Ovary (tissue), 9 donors: Measurements from ENCODE around the gene PCDHA9. TPM values are rescaled to one million over a fixed set of nuclear protein-coding genes. Genes with fewer than 3 reads are reported as not detected.
"Not testable (repeated sequence)": the region's sequence is repeated elsewhere in the genome, so short reads cannot be mapped to it uniquely, and the experiment has no call there.

Experiments
- DNase-seq, 5 donors: peaks; one replicate each; pipeline ENCODE4 v3.0.0-alpha.2; 2019 to 2020
- H3K27ac ChIP-seq, 2 donors: fragments of 200-600 bp; one replicate each; pipeline versions ENCODE4 v1.5.1 to v1.8.0; 2019 to 2022
- H3K27me3 ChIP-seq: fragments of 200-600 bp; one replicate; pipeline ENCODE4 v1.8.0; 2022
- H3K36me3 ChIP-seq: fragments of 200-600 bp; sonication (generic); one replicate; pipeline ENCODE4 v1.5.1; 2019
- H3K4me1 ChIP-seq: one replicate; pipeline ENCODE4 v1.8.1; 2013; ENCODE audit warnings: mild to moderate bottlenecking, moderate library complexity; ENCODE audit not compliant: insufficient read depth
- H3K4me3 ChIP-seq: fragments of 200-600 bp; sonication (generic); one replicate; pipeline ENCODE4 v1.5.1; 2017
- H3K9me3 ChIP-seq, 2 donors: fragments of 200-600 bp in 1 of 2; sonication (generic) in 1 of 2; one replicate each; pipeline versions ENCODE4 v1.5.1 to v1.8.1; 2013 to 2019; ENCODE audit warnings: mild to moderate bottlenecking in 1 of 2, moderate library complexity in 1 of 2
- CTCF ChIP-seq, 3 donors: fragments of 450-650 bp in 2 of 3; fragments of 200-600 bp in 1 of 3; IDR thresholded peaks; one replicate each; pipeline versions ENCODE4 v1.5.1 to v1.8.0; 2016 to 2022; ENCODE audit warnings: antibody characterized with exemption in 3 of 3, mild to moderate bottlenecking in 1 of 3
- EP300 ChIP-seq: sonication (generic); formaldehyde crosslinking; IDR thresholded peaks from one replicate; pipeline ENCODE4 v1.6.1; 2017; ENCODE audit warnings: antibody characterized with exemption
- POLR2A ChIP-seq: fragments of 450-650 bp; IDR thresholded peaks from one replicate; pipeline ENCODE4 v1.6.1; 2017; ENCODE audit warnings: antibody characterized with exemption, mild to moderate bottlenecking, moderate library complexity
- WGBS, 3 donors: extraction: QIAGEN DNeasy Blood & Tissue Kit in 1 of 3; methylation state at CpG; one replicate each; pipeline versions ENCODE4 v1.1.5 to v1.1.7; 2013 to 2017; 5-methylcytosine and 5-hydroxymethylcytosine counted together
- intact Hi-C, 4 donors: fragments of 100-400 bp; cut with DNase I; formaldehyde crosslinking; loops; one replicate each; pipeline versions ENCODE4 v1.11.0 to v1.15.1; 2022 to 2023
- polyA plus RNA-seq, 2 donors: library from polyadenylated mRNA; stranded (reverse); fragments of 200-250 nt in 1 of 2; fragments of 350-450 nt in 1 of 2; fragmentation: Illumina TruSeq in 1 of 2; extraction: RNeasy Lipid Tissue Mini Kit (QIAGEN cat#74804) in 1 of 2; gene quantifications; one replicate each; pipeline ENCODE4 v1.2.3, GENCODE V29; 2013 to 2014
- total RNA-seq, 7 donors: library from RNA; depleted of rRNA in 2 of 7; stranded (reverse); fragments of >200 nt in 2 of 7; fragmentation: NEBNext Ultra II Directional in 3 of 7; extraction: Animal tissue kit (Norgen Biotek cat#: 25700) in 3 of 7; gene quantifications; one replicate each; pipeline versions ENCODE4 v1.1.0 to v1.2.4, GENCODE V29; 2016 to 2023
- donor health status: DM: no; HTN: no; CAD: no; lungs with moderate emphysema.
- donor health status: DM: no; HTN: no; CAD: no.
- donor health status: Bipolar disorder and iron deficiency.
- donor health status: DM: yes; HTN: yes; CAD: no.
- donor health status: DM: no; HTN: no; CAD: no.
- donor health status: DM: yes; HTN: yes; CAD: no.

PCDHA9 gene
- total and polyA plus RNA-seq, 9 donors, result 0.05 to 0.60 (median 0.43) TPM; not detected in 1

- intact Hi-C loops, result no loop called here
- H3K9me3 ChIP-seq, result peaks cover 0 to 8% of the 10 kb centered on the region in 2 donors
- H3K27me3 ChIP-seq, result no peaks in the 10 kb centered on the region
- no peak overlapping the region for H3K4me3 ChIP-seq
- WGBS, 3 donors, result 25 to 32% (median 27%) methylated on average over 6 of the region's 6 CpGs
- DNase-seq, result no peak
- H3K36me3 ChIP-seq, result no peaks in the 10 kb centered on the region
- TF ChIP-seq EP300 (no peak), POLR2A (no peak), CTCF (IDR thresholded peaks at IDR 0.05) (no peak)
- H3K4me1 ChIP-seq, result no peaks in the 10 kb centered on the region
- H3K27ac ChIP-seq, result no peak overlapping the region
Measured at GRCh38 chr5:140822281-140822629, 25.9 kb upstream of the PCDHA9 start.

GRCh38 chr5:140822969-140823368 is 25.2 kb upstream of the PCDHA9 start:
- intact Hi-C loops, H3K4me3 ChIP-seq, H3K9me3 ChIP-seq, H3K27ac ChIP-seq, H3K36me3 ChIP-seq, DNase-seq, H3K27me3 ChIP-seq, H3K4me1 ChIP-seq: not testable (repeated sequence)
- 40 to 54% (median 53%) methylated on average over 48 of the region's 48 CpGs for WGBS, 3 donors

GRCh38 chr5:140823475-140823874 is 24.7 kb upstream of the PCDHA9 start:
- DNase-seq, result no peak
- H3K4me3 ChIP-seq, result no peak overlapping the region
- TF ChIP-seq EP300, result no peak
- TF ChIP-seq POLR2A, result no peak
- TF ChIP-seq CTCF (IDR thresholded peaks at IDR 0.05), result no peak
- H3K27me3 ChIP-seq, result no peaks in the 10 kb centered on the region
- no peaks in the 10 kb centered on the region for H3K36me3 ChIP-seq
- H3K27ac ChIP-seq, result no peak overlapping the region
- no peaks in the 10 kb centered on the region for H3K4me1 ChIP-seq
- H3K9me3 ChIP-seq, result peaks cover 0 to 14% of the 10 kb centered on the region in 2 donors
- intact Hi-C loops, result no loop called here
- WGBS, 3 donors, result 46 to 63% (median 62%) methylated on average over 6 to 38 of the region's 38 CpGs

- TF ChIP-seq EP300, result no peak
- TF ChIP-seq CTCF (IDR thresholded peaks at IDR 0.05), result no peak
- TF ChIP-seq POLR2A, result no peak
- intact Hi-C loops, result no loop called here
- peaks cover 0 to 19% of the 10 kb centered on the region in 2 donors for H3K9me3 ChIP-seq
- DNase-seq, result no peak
- no peaks in the 10 kb centered on the region for H3K27me3 ChIP-seq
- no peak within 1 kb of the TSS for H3K4me3 ChIP-seq
- 9 to 18% (median 16%) methylated on average over 27 of the region's 27 CpGs for WGBS, 3 donors
- no peak within 1 kb of the TSS for H3K27ac ChIP-seq
- H3K4me1 ChIP-seq, result no peaks in the 10 kb centered on the region
- no peaks in the 10 kb centered on the region for H3K36me3 ChIP-seq
Measured at GRCh38 chr5:140827704-140828361, 20.3 kb upstream of the PCDHA9 start, which contains the start of gene PCDHA6. TSS of gene PCDHA6 (plus strand) at chr5:140827960. CDS start at chr5:140828092, 132 bp downstream.

- Histone ChIP-seq H3K36me3 (no peaks in the 10 kb centered on the region), H3K27ac (no peak overlapping the region), H3K9me3 (peaks cover 0 to 17% of the 10 kb centered on the region in 2 donors), H3K27me3 (no peaks in the 10 kb centered on the region), H3K4me1 (no peaks in the 10 kb centered on the region), H3K4me3 (no peak overlapping the region)
- 11 to 26% (median 24%) methylated on average over 18 of the region's 18 CpGs for WGBS, 3 donors
- intact Hi-C loops, result no loop called here
- TF ChIP-seq POLR2A (no peak), CTCF (IDR thresholded peaks at IDR 0.05) (no peak), EP300 (no peak)
- DNase-seq, result no peak
Measured at GRCh38 chr5:140828362-140828737, 19.8 kb upstream of the PCDHA9 start.

- 35 to 48% (median 42%) methylated on average over 85 to 106 of the region's 106 CpGs for WGBS, 3 donors
- intact Hi-C loops, H3K4me3 ChIP-seq, H3K27ac ChIP-seq, DNase-seq, H3K4me1 ChIP-seq, H3K36me3 ChIP-seq, H3K27me3 ChIP-seq: not testable (repeated sequence)
- H3K9me3 ChIP-seq, result peaks cover 0 to 17% of the 10 kb centered on the region in 2 donors
Measured at GRCh38 chr5:140829511-140830501, 18.4 kb upstream of the PCDHA9 start.
